Motor neuron (in vitro differentiated cells): ENCODE measurements around the gene MEGF11. TPM values are rescaled to one million over a fixed set of nuclear protein-coding genes. Genes with fewer than 3 reads are reported as not detected.

Experiments
- ATAC-seq, 8 experiments: fragments of 200-7000 bp; cut with Tn5 transposase; replicated peaks in 6 of 8; 2 replicates each; pipeline ENCODE4 v1.8.0; 2021; ENCODE audit warnings: mild to moderate bottlenecking in 8 of 8, moderate library complexity in 8 of 8
- H3K27ac ChIP-seq, 2 donors: fragments of 250-450 bp; sonication (Bioruptor Pico); 2 replicates each; pipeline ENCODE4 v1.9.0; 2021; ENCODE audit warnings: antibody characterized with exemption in 2 of 2, mild to moderate bottlenecking in 2 of 2, moderate library complexity in 1 of 2
- H3K4me1 ChIP-seq, 2 donors: fragments of 250-450 bp; sonication (Bioruptor Pico); replicated peaks in 1 of 2; 2 replicates each; pipeline ENCODE4 v1.6.1; 2021; ENCODE audit warnings: antibody characterized with exemption in 2 of 2, mild to moderate bottlenecking in 2 of 2, moderate library complexity in 1 of 2
- H3K4me3 ChIP-seq, 5 donors: fragments of 250-450 bp; sonication (Bioruptor Pico); 2 replicates each; pipeline ENCODE4 v1.9.0; 2021; ENCODE audit warnings: antibody characterized with exemption in 5 of 5, mild to moderate bottlenecking in 5 of 5, moderate library complexity in 4 of 5
- WGBS, 10 experiments: fragments of 450-650 bp; shearing (Covaris generic); methylation state at CpG; one replicate each; pipeline ENCODE4 v1.0.0; 2022; 5-methylcytosine and 5-hydroxymethylcytosine counted together
- in situ Hi-C, 9 experiments: fragments of 400-800 bp; cut with MboI; loops; one replicate each; pipeline ENCODE4 v1.15.0; 2021; ENCODE audit warnings: low sequenced_read_pairs in 9 of 9, low pct_unique_long_range_greater_than_20kb in 2 of 9; ENCODE audit not compliant: unreplicated experiment in 9 of 9
- total RNA-seq, 8 experiments: library from RNA; unstranded; fragments of 300-600 nt; gene quantifications; 2 replicates each; pipeline versions ENCODE4 v1.2.3 to v1.2.4, GENCODE V29; 2022

Gene MEGF11
- total RNA-seq, 8 experiments from 2014 or later = 2.8 to 18.2 (median 9.0) TPM

DNA sequence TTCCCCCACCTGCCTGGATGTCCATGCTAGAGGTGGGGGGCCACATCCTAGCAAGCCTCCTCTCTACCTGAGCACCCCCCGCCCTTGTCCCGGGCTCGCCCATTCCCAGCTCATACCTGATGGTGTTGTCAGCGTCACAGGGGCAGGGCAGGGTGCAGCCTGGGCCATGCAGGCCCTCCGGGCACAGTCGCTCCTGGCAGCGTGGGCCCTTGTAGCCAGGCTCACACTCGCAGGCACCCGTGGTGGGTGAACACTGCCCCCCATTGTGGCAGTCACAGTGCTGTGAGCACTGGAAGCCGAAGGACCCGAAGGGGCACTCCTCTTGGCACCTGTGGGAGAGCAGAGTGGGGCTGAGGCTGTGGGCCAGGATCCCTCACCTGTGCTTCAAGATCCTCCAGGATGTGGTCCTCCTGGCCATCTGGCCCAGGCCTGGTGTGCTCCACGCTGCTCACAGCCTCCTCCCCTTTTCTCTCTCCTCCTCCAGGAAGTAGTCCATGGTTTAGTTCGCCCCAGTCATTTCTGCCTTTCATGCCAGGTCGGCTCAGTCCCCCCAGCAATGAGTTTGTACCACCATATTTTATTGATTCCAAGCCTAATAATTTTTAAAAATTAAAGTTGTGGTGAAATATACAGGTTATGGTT is 288.6 kb downstream of the MEGF11 start:
- 39 to 100% (median 100%) methylated on average over 1 to 7 of the region's 14 CpGs; no CpG with 5 or more reads in 5 of the 10 experiments for WGBS, 10 experiments
- peak in 1 of 8 experiments; percentile 30 for ATAC-seq
- in situ Hi-C loops = no loop called here

DNA sequence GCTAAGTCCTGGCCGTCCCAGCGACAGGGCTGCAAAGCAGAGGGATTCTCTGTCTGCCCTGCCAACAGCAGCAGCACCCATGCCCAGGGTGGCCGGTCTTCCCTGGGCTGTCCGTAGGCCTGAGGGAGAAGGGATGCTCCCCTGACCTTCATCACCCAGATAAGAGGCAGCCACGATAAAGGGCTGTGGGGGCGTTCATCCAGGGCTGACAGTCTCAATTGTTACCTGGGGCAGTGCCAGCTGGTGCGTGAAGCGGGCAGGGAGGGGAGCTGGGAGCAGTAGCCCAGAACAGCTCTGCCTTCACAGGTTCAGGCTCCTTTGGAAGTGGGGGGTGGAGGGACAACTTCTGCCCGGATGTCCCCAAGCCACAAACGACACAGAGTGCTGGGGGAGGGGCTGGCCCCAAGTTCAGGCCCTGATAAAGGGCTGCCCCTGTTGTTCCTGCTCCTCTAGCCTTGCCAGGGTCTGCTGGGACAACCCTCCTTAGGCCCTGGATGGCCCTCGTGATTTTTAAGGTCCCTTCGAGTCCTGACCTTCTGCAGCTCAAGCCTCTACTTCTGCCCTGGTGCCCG is 289.6 kb downstream of the MEGF11 start:
- peak in 2 of 8 experiments; percentile 12 to 44 for ATAC-seq
- H3K27ac ChIP-seq = no peak overlapping the region
- WGBS, 10 experiments = 0 to 90% (median 70%) methylated on average over 1 to 5 of the region's 13 CpGs; no CpG with 5 or more reads in 4 of the 10 experiments
- in situ Hi-C loops = no loop called here
- no peak overlapping the region for H3K4me3 ChIP-seq
- peaks cover 15 to 27% of the 10 kb centered on the region in 2 donors for H3K4me1 ChIP-seq

More for the DNA sequence above, 288.6 kb downstream of the MEGF11 start:
- Histone ChIP-seq H3K4me3 (no peak overlapping the region), H3K27ac (no peak overlapping the region), H3K4me1 (peaks cover 19 to 24% of the 10 kb centered on the region in 2 donors)

DNA sequence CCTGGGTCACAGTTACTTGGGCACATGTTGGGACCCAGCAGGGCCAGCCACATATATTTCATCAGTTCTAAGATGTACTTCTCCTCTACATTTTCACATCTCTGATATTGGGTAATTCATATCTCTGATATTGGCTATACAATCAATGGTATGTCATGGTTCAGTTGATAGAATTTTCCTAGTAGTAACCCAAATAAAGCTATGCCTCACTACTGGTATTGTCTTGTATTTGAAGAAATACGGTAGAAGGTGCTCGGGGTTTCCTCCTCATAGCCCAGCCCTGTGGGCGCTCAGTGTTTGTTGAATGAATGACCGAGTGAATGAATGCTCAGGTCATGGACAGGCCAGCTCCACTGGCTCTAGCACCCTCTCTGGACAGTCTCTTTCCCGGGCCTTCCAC is 290.2 kb downstream of the MEGF11 start:
- H3K4me3 ChIP-seq = no peak overlapping the region
- H3K4me1 ChIP-seq = peaks cover 17 to 27% of the 10 kb centered on the region in 2 donors
- in situ Hi-C loops = no loop called here
- ATAC-seq = peak in 4 of 8 experiments; percentile 32 to 46 (median 33)
- no peak overlapping the region for H3K27ac ChIP-seq
- 48 to 78% (median 53%) methylated on average over 2 to 5 of the region's 5 CpGs; no CpG with 5 or more reads in 5 of the 10 experiments for WGBS, 10 experiments

DNA sequence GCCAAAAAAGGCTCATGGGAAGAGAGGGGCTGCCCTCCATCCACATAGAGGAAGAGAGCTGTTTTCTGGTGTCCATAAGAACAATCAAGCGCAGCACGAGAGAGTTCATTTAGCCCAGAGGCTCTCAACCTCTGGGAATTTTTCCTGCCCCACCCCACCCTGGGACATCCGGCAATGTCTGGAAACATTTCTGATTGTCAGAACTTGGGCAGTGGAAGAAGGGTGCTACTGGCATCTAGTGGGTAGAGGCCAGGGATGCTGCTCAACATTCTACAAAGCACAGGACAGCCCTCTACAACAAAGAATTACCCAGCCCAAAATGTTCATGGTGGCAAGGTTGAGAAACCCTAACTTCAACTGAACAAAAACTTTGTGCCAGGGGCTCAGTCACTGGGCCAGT is 291.4 kb downstream of the MEGF11 start:
- peak in 3 of 8 experiments; percentile 59 to 82 (median 70) for ATAC-seq
- in situ Hi-C loops = no loop called here
- WGBS, 10 experiments = 26 to 100% (median 86%) methylated on average over 2 to 3 of the region's 3 CpGs; no CpG with 5 or more reads in 2 of the 10 experiments

DNA sequence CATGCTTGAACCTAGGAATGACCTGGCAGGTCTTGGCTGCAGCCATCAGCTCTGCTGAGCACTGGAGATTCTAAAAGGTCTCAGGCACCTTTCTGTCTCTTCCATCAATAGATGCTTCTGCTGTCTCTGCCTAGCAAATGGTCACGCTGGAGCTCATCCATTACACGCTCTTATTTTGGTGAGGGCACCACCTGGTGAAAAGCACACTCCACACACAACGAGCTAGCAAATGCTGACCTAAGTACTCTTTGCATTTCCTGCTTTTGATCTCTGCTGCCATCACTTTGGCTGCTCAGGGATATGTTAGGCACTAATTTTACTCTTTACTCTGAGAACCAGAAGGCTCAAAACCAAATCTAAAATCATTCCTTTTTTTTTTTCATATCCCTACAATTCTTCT is 293.0 kb downstream of the MEGF11 start:
- WGBS, 10 experiments = 0 to 87% (median 55%) methylated on average over 1 to 3 of the region's 3 CpGs; no CpG with 5 or more reads in 2 of the 10 experiments
- no peak for ATAC-seq
- Histone ChIP-seq H3K4me3 (no peak overlapping the region), H3K27ac (no peak overlapping the region), H3K4me1 (peaks cover 34 to 51% of the 10 kb centered on the region in 2 donors)
- in situ Hi-C loops = no loop called here

More for the DNA sequence above, 291.4 kb downstream of the MEGF11 start:
- Histone ChIP-seq H3K4me3 (no peak overlapping the region), H3K4me1 (peaks cover 25 to 36% of the 10 kb centered on the region in 2 donors), H3K27ac (no peak overlapping the region)

DNA sequence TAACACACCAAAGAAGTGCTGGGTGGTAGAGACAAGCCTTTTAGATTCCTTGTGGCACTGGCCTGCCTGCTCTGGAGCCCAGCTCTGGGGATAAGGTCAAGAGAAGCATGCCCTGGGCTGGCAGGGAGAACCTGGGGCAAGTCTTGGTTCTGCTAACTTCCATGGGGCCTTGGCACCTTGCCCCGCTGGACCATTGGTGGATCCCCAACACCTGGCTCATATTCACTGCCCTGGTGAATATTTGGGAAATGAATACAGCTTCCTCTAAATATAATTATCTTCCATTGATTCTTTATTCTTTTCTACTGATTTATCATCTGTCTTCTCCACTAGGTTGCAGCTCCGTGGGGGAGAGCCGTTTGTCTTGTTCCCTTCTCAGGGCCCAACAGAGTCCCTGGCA is 294.7 kb downstream of the MEGF11 start:
- in situ Hi-C loops = no loop called here
- no peak overlapping the region for H3K27ac ChIP-seq
- no peak for ATAC-seq

DNA sequence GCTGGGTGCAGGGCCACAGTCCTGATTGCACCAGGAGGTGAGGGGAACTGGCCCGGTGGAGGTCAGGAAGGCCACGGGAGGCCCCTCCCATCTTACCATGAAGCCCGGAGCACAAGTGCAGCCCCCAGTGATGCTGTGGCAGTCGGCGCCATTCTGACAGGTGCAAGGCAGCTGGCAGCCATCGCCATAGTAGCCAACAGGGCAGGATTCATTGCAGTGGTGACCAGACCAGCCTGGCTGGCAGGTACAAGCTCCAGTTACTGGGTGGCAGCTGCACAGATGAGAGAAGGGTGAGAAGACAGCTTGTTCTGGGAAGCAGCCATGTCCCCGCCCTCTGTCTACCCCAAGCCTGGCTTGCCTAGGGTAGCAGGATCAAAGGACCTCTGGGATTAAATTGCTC is 296.1 kb downstream of the MEGF11 start:
- Histone ChIP-seq H3K4me3 (no peak overlapping the region), H3K4me1 (peaks cover 47 to 73% of the 10 kb centered on the region in 2 donors), H3K27ac (peak overlapping the region; percentile 60 to 85)
- 10 to 100% (median 63%) methylated on average over 1 to 3 of the region's 7 CpGs; no CpG with 5 or more reads in 4 of the 10 experiments for WGBS, 10 experiments
- in situ Hi-C loops = no loop called here
- no peak for ATAC-seq

More for the DNA sequence above, 294.7 kb downstream of the MEGF11 start:
- WGBS, 10 experiments = 11 to 100% (median 49%) methylated on average over 1 to 3 of the region's 3 CpGs; no CpG with 5 or more reads in 4 of the 10 experiments
- Histone ChIP-seq H3K4me1 (peaks cover 44 to 67% of the 10 kb centered on the region in 2 donors), H3K4me3 (no peak overlapping the region)

DNA sequence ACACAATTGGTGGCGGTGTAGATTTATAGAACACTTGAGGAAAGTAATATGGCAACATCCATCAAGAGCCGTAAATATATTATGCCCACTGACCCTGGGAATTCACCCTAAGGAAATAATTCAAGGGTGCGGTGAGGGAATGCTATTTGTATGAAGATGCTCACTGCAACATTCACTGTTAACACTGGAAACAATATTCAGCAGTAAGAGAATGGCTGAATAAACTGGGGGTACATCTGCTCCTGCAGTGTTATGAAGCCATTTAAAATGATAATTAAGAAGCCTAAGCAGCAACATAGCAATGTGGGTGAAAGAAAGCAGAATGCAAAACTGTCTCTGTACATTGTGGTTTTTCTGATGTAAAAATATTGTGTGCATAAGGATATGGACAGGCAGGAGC is 296.7 kb downstream of the MEGF11 start:
- Histone ChIP-seq H3K27ac (peak overlapping the region; percentile 60 to 85), H3K4me3 (no peak overlapping the region), H3K4me1 (peaks cover 45 to 73% of the 10 kb centered on the region in 2 donors)
- WGBS, 10 experiments = 30 to 75% (median 65%) methylated on average over 1 to 3 of the region's 3 CpGs
- ATAC-seq = peak in 2 of 8 experiments; percentile 12 to 61
- in situ Hi-C loops = no loop called here

DNA sequence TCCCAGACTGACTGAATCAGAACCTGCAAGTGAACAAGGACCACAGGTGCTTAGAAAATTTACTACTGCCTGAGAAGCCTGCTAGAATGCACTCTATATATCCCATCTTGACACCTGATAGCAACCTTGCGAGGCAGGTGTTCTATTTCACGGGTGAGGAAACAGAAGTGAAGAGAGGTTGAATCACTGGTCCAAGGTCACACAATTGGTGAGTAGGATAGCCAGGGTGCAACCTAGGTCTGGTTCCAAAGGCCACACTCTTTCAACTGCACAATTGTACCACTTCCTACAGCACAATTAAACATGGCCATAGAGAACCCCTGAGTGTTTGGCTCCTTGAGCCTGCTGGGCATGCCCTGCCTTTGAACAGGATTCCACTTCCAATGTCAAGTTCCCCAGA is 297.2 kb downstream of the MEGF11 start:
- Histone ChIP-seq H3K4me1 (peaks cover 41 to 69% of the 10 kb centered on the region in 2 donors), H3K27ac (peak overlapping the region in 1 of 2 donors; percentile 36), H3K4me3 (no peak overlapping the region)
- no peak for ATAC-seq
- in situ Hi-C loops = no loop called here
- 83 to 100% (median 94%) methylated on average over 2 of the region's 2 CpGs; no CpG with 5 or more reads in 5 of the 10 experiments for WGBS, 10 experiments

DNA sequence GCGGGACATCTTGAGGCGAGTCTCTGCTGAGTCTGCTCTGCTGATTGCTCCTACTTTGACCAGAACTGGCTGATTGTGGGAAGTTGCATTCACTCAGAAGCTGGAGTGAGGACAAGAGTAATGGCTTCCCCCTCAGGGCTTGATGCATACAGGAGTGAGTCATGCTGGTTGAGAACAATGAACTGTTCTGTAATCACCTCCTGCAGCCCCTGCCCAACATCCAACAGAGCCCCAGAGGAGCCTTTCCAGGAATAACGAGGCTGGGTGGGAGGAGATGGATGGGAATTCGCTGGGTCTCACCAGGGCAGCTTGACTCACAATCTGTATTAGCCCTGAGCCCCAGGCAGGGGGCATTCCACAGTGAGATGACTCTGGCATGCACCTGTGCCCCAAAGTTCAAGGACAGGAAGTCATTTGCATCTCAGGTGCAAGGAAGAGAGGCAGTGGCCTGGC is 299.2 kb downstream of the MEGF11 start:
- ATAC-seq = peak; percentile 89 to 98 (median 97)
- peaks cover 45 to 70% of the 10 kb centered on the region in 2 donors for H3K4me1 ChIP-seq
- in situ Hi-C loops = no loop called here
- H3K4me3 ChIP-seq = no peak overlapping the region
- 0 to 25% (median 13%) methylated on average over 2 to 3 of the region's 4 CpGs; no CpG with 5 or more reads in 6 of the 10 experiments for WGBS, 10 experiments
- H3K27ac ChIP-seq = peak overlapping the region; percentile 54 to 56

DNA sequence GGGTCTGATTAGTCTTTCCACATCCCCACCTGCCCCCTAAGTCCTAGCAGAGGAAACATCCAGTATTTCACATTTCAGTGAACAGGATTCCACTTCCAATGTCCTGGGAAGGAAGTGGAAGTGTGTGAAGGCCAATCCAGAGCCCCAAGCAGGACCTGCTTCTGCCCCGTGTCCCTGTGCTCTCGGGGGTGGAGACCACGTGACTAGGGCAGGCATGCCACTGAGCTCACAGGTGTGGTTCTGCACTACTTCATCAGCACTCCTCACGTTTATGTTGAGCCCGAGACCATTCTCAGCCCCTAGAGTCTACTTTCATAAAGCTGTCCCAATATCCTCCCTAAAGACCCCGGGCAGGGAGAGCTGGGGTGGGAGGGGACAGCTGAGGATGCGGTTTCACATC is 299.9 kb downstream of the MEGF11 start:
- 20 to 100% (median 40%) methylated on average over 1 to 7 of the region's 7 CpGs; no CpG with 5 or more reads in 3 of the 10 experiments for WGBS, 10 experiments
- in situ Hi-C loops = no loop called here
- H3K4me3 ChIP-seq = no peak overlapping the region

DNA sequence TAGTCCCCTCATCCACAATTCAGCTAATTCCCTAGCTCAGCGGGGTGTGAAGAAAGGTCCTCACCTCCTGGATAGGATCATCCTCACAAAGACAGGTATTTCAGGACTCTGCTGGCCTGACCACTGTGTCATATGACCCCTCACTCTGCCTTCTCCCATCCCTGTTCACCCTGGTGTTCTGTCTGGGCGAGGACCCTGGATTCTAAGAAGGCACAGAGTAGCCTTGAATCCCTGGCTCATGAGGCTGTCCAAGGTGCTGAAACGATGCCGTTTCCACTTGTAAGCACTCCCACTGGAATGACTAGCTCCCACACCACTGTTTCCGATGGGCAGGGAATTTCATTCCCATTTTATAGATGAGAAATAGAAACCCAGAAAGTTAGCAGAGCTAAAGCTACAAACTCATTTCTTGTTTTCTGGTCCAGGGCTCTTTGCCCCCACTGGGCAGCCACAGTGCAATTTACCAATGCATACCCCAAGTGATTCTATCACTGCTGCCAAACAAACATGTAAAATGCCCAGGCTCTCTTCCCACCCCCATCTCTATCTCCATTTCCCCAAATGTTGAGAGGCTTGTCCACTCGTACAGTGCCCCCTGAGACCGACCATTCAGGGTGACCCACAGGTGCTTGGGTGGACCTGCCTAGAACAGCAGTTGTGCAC is 301.0 kb downstream of the MEGF11 start:
- WGBS, 10 experiments = 14 to 83% (median 41%) methylated on average over 1 to 5 of the region's 7 CpGs; no CpG with 5 or more reads in 2 of the 10 experiments
- peak in 3 of 8 experiments; percentile 11 to 54 (median 44) for ATAC-seq
- in situ Hi-C loops = no loop called here
- Histone ChIP-seq H3K4me1 (peaks cover 53 to 70% of the 10 kb centered on the region in 2 donors), H3K27ac (no peak overlapping the region), H3K4me3 (no peak overlapping the region)

More for the DNA sequence above, 299.9 kb downstream of the MEGF11 start:
- H3K27ac ChIP-seq = peak overlapping the region; percentile 19 to 54
- ATAC-seq = no peak
- H3K4me1 ChIP-seq = peaks cover 48 to 70% of the 10 kb centered on the region in 2 donors

DNA sequence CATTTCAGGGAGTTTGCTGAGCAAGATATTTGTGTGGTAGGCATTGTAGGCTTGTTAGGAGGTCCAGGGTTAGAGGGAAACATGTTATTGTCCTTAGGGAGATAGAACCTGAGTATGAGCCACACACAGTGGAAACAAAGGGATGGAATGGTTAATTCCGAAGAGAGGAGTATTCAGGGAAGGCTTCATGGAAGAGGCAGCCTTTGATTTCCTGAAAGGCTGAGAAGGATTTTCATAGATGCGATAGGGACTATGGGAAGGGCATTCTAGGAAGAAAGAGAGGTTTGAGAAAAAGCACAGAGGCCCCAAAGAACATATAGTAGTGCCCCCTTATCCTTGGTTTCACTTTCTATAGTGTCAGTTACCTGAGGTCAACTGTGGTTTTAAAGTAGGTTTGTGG is 302.5 kb downstream of the MEGF11 start:
- Histone ChIP-seq H3K4me3 (no peak overlapping the region), H3K27ac (no peak overlapping the region), H3K4me1 (peaks cover 44 to 66% of the 10 kb centered on the region in 2 donors)
- in situ Hi-C loops = no loop called here
- 0 to 100% (median 74%) methylated on average over 1 to 2 of the region's 2 CpGs; no CpG with 5 or more reads in 2 of the 10 experiments for WGBS, 10 experiments
- ATAC-seq = no peak
